ENCODE data around the gene IRF3.
A peak's percentile ranks its signal among the peaks of the same experiment; 100 is the strongest.
"Not testable (repeated sequence)": the region's sequence is repeated elsewhere in the genome, so short reads cannot be mapped to it uniquely, and the experiment has no call there.

IRF3 gene

GRCh38 chr19:49642492-49643035, 23.1 kb downstream of the IRF3 start:
- no peak for DNase-seq

- peak; percentile 98 for DNase-seq
Measured at GRCh38 chr19:49641688-49642491, 23.8 kb downstream of the IRF3 start, which contains the start of gene SCAF1. Gene SCAF1 (plus strand): TSS chr19:49642209. CDS start chr19:49645027, 2,818 bp downstream.

GRCh38 chr19:49640113-49640898, 25.4 kb downstream of the IRF3 start, which contains the start of gene RRAS:
Gene RRAS (minus strand): TSS chr19:49640143. CDS start chr19:49640098, 45 bp downstream.
- peak; percentile 98 for DNase-seq

DNA sequence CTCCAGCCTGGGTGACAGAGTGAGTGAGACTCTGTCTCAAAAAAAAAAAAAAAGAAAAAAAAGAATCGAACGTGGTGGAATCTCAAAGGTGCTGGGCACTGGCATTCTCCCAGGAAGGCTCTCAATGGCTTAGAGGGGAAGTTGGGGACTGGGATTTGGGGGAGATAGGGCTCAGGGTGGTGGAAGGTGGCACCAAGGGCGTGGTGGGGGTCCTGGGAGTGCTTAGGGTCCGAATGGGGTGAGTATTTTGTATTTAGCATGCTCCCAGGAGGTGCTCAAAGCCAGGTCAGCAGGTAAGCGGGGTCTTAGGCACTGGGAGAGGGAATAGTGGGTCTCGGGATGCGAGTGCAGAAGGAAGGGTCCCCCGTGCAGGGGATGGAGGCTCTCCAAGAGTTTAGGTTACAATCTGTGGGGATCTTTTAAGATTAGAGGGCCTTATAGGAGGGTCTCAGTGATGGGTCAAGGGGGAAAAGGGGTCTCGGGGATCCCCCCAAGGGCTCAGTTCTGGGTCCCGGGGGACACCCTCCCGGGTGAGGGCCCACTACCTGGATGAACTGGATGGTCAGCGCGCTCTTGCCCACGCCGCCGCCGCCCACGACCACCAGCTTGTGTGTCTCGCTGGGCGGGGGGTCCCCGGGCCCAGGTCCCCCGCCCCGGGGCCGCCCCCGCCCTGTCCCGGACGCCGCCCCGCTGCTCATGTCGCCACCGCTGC, 26.1 kb downstream of the IRF3 start:
- no peak for DNase-seq

- no peak for DNase-seq
Measured at GRCh38 chr19:49637821-49638738, 27.6 kb downstream of the IRF3 start.

DNA sequence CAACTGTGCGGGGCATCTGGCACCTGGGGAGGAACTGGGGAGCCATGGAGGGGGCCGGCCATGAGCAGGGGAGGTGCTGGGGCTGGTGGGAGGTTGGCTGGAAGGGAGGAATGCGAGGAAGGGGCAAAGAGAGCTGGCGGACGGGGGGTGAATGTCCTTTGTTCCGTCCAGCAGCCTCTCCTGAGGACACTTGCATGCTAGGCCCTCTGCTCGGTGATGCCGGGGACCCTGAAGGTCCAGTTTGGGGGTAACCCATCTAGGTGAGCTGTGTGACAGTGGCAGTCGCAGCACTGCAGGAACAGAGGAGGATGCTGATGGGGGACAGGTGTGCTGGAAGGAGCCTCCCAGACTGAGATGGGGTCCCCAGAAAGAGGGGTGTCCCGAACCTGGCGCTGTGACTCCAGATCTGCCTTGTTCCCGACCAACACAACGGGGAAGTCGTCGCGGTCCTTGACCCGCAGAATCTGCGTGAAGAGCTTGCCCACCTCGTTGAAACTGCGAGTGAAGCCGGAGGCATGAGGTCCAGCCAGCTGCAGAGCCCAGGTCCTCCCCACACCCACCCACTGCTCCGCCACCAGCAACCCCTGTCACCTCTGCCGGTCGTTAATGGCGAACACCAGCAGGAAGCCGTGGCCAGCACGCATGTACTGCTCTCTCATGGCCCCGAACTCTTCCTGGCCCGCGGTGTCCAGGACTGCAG, 29.3 kb downstream of the IRF3 start:
- no peak for DNase-seq

DNA sequence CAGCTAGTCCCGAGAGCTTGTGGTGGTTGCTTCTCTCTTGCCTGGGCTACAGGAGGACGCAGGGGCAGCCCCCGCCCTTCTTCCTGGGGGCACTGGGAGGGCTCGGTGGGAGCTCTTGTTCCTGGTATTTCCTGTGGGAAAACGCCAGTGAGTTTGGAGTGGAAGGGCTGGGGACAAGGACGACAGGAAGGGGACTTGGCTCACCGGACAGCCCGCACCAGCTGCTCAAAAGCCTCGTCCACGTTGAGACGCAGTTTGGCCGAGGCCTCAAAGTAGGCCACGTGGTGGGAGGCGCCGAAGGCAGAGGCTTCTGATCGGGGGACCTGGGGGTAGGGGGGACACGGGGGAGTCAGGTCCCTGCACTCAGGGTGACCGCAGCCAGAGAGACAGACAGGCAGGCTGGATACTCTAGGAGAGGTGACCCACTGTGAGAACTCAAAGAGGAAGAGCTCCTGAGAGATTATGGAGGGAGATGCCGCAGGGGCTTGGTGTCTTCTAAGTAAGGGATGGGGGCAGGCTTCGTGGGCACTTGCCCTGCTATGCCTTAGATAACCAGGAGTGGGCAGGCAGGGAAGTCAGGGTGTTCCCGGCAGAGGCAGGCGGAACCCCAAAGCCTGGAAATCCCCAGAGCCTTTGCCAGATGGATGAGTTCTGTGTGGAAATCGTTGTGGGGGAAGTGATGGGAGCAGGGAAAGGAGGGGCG, 30.0 kb downstream of the IRF3 start:
- DNase-seq, result no peak

GRCh38 chr19:49633273-49633672, 32.4 kb downstream of the IRF3 start:
- not testable (repeated sequence) for DNase-seq

- no peak for DNase-seq
Measured at GRCh38 chr19:49632576-49632975, 33.1 kb downstream of the IRF3 start.

DNA sequence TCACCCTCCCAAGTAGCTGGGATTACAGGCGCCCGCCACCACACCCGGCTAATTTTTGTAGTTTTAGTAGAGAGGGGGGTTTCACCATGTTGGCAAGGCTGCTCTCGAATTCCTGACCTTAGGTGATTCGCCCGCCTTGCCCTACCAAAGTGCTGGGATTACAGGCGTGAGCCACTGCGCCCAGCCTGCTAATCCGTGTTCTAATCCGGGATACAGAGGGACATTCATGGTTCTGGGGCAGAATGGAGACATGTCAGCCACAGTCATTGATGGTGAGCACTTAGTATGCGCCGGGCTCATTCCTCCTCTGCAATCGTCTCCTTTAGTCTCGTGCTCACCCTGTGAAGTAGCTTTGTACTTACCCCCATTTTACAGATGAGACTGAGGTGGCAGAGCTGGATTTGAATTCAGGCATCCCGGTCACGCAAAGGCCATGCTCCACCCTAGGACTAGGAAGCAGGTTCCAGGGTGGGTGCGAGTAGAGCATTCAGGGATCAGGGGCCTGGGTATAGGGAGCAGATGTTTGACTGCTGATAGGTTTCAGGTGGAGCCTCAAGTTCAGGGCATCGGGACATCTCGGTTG, 34.0 kb downstream of the IRF3 start:
- DNase-seq, result no peak

- DNase-seq, result no peak
Measured at GRCh38 chr19:49631014-49631588, 34.6 kb downstream of the IRF3 start.

DNA sequence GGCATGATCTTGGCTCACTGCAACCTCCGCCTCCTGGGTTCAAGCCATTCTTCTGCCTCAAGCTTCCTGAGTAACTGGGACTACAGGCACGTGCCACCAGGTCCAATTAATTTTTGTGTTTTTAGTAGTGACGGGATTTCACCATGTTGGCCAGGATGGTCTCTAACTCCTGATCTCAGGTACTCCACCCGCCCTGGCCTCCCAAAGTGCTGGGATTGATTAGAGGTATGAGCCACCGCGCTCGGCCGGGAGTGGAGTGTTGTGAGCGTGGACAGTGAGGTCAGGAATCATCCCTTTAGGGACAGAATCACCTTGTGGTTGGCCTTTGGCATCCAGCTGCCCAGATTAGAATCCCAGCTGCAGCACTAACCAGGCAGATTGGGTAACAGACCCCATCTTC, 36.0 kb downstream of the IRF3 start:
- no peak for DNase-seq

- DNase-seq, result no peak
Measured at GRCh38 chr19:49626226-49626625, 39.4 kb downstream of the IRF3 start.

- no peak for DNase-seq
Measured at GRCh38 chr19:49624967-49625910, 40.4 kb downstream of the IRF3 start.

GRCh38 chr19:49617860-49618259, 47.8 kb downstream of the IRF3 start:
- not testable (repeated sequence) for DNase-seq

DNA sequence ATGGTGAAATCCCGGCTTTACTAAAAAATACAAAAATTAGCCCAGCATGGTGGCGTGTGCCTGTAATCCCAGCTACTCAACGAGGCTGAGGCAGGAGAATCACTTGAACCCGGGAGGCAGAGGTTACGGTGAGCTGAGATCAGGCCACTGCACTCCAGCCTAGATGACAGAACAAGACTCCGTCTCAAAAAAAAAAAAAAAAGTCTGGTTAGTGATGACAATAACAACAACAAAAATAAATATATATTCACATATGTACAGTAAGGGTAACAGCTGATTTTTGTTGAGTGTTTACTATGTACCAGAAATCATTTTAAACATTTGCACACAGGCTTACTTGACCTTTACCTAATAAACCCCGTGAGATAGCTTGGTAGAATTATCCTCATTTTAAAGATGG, 48.7 kb downstream of the IRF3 start:
- no peak for DNase-seq

DNA sequence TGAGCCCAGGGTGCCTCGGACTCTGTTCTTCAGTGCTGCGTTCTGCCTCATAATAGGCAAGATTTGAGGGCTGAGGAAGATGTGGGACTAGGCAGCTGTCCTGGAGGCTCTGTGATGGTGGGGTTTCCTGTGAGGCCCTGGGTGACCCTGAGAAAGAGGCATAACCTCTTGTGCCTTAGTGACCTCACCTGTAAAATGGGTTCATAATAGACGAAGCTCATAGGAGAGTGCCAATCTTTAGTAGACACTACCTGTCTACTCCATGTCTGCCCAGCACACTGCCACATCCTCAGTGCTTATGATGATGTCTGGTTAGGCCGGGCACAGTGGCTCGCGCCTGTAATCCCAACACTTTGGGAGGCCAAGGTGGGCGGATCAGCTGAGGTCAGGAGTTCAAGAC, 49.1 kb downstream of the IRF3 start:
- no peak for DNase-seq

- DNase-seq, result no peak
Measured at GRCh38 chr19:49615861-49616260, 49.8 kb downstream of the IRF3 start.
